WTC11 (cell line): ENCODE results near the gene HSBP1L1.

Experiments used
- CTCF ChIP-seq: fragments of 200-600 bp; IDR thresholded peaks from 2 replicates; pipeline ENCODE4 v1.8.0; 2022; ENCODE audit warnings: antibody characterized with exemption
- MAX ChIP-seq: sonication (generic); formaldehyde crosslinking; IDR thresholded peaks from 2 replicates; pipeline ENCODE4 v1.8.0; 2022; ENCODE audit warnings: mild to moderate bottlenecking, missing genetic modification reagents
- SP1 ChIP-seq: sonication (generic); formaldehyde crosslinking; conservative IDR thresholded peaks from 2 replicates; pipeline ENCODE4 v1.8.1; 2022; ENCODE audit warnings: missing genetic modification reagents
- ZBTB43 ChIP-seq: sonication (generic); formaldehyde crosslinking; IDR thresholded peaks from 2 replicates; pipeline ENCODE4 v1.8.1; 2023; ENCODE audit warnings: mild to moderate bottlenecking, missing genetic modification reagents

GRCh38 chr18:80002468-80002867 lies 38.0 kb downstream of the HSBP1L1 start:
- TF ChIP-seq MAX (CRISPR knock-in tag) (no peak), SP1 (no peak), ZBTB43 (CRISPR knock-in tag) (no peak), CTCF (no peak)
